HG03378 (cell line): ENCODE data around the gene DUSP16.
"Not testable (repeated sequence)": the region's sequence is repeated elsewhere in the genome, so short reads cannot be mapped to it uniquely, and the experiment has no call there.

ENCODE experiments used
- ATAC-seq: cut with Tn5 transposase; IDR thresholded peaks from one replicate; pipeline ENCODE4 v1.9.1; 2021; ENCODE audit warnings: mild to moderate bottlenecking, moderate library complexity; ENCODE audit not compliant: unreplicated experiment

The DUSP16 gene

GRCh38 chr12:12471982-12472961 lies 90.4 kb downstream of the DUSP16 start:
- ATAC-seq = not testable (repeated sequence)

DNA sequence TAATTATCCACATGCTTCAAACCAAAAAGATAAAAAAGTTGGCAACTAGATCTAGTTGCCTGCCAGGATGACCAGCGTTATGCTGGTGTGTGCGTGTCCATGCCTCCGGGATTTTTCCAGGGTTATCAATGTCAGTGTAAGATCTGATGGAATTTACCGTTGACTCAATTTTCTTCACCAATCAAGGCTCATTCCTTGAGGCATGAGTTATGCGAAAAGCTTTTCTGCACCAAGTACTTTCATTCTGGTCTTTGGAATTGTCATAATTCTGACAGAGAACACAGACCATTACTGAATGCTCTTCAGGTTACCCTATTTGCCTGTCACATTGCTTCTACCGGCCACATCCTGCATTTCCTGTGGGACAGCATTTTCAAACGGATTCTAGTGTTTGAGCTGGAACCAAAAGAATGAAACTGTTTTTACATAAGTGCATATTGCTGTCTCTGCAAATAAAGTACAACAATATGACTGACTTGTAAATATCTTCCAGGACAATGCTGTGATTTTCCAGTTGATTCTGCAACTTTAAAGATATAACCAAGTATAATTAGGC lies 91.8 kb downstream of the DUSP16 start:
- ATAC-seq = no peak

- ATAC-seq = no peak
These were observed 93.3 kb downstream of the DUSP16 start for GRCh38 chr12:12469386-12469785.

DNA sequence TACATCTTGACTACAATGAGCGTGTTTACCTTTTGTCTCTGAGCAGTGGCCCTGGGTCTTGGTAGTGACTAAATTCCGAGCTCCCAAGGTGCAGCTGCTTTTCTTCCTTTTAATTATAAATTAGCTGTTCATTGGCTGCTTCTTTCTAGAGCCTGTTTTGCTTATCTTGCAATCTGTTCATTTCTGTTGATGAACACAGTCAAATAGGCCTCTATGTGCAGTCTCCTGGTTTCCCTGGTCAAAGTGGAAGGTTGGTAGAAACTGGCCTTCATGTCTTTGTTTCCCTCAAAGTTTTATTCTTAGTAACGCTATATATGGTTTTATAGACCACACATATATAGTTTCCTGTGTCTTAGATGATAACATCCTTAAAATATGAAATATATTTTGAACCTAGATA lies 94.1 kb downstream of the DUSP16 start:
- no peak for ATAC-seq

DNA sequence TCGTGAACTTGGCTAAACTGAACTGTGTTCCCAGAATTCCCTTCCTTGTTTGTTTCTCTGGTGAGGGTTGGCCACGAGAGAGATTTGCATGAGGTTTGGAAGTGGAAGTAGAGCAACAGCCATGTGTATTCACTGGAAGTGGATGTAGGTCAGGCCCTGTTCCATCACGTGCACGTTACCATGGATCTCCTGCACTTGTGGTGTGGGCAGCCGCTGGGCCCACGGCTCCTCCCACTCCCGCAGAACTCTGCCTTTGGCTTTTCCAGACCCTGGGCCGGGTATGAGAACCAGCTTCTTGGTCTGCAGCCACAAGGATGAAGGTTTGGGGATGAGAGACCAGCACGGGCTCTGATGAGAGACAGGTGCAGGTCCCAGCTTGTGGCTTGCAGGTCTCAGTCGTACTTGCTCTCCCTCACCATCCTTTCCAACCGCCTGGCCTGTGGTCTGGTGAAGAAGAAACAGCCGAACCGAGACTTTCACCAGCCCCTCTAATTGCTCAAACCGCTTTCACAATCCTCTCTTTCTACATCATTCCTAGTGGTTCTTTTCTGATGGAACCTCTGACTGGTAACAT lies 94.9 kb downstream of the DUSP16 start:
- no peak for ATAC-seq

DNA sequence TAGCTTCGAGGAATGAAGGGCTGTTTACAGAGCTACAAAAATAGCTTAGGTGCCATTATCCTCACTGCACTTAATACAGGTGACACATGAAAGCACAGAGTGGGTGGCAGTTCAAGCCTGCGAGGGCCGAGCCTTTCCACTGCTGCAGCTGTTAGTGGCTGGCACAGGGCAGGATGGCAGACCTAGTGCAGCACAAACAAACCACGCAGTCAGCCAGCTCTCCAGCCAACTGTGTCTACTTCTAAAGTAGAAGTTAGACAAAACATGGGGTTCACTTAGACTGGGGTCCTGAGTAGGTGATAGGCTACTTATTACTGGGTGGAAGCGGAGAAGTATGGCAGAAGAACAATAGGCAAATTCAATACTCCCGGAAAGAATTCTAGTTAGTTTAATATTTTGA lies 95.4 kb downstream of the DUSP16 start:
- no peak for ATAC-seq

DNA sequence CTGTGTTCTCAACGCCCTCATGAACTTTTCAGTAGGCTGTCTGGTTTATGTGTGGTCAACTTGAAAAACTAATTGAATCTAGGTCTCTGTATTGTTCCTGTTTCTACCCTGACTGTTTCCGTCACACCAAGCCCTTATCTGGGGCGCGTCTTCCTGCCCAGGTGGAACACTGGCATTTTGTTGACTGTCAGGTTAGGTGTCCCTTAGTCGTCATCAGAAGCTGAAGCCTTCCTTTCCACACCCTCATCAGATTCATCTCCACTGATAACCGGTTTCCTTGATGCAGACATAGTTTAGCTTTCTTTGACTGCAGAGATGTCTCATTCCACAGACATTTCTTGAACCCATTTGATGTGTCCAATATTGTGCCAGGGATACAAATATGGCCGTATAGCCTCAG lies 96.5 kb downstream of the DUSP16 start:
- no peak for ATAC-seq

DNA sequence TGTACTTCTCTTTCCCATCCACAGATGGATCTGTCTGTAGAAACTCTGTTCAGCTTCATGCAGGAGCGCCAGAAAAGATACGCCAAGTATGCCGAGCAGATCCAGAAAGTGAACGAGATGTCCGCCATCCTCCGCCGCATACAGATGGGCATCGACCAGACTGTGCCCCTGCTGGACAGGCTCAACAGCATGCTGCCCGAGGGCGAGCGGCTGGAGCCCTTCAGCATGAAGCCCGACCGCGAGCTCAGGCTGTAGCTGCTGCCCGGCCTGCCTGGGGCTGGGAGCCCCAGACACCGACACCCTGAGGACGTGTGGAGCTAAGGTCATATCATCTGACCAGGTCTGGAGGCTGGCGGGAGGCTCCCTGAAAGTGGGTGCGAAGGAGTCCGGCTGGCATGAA lies 97.1 kb downstream of the DUSP16 start:
- no peak for ATAC-seq

- ATAC-seq = no peak
These were observed 100.7 kb downstream of the DUSP16 start for GRCh38 chr12:12461923-12462315.

DNA sequence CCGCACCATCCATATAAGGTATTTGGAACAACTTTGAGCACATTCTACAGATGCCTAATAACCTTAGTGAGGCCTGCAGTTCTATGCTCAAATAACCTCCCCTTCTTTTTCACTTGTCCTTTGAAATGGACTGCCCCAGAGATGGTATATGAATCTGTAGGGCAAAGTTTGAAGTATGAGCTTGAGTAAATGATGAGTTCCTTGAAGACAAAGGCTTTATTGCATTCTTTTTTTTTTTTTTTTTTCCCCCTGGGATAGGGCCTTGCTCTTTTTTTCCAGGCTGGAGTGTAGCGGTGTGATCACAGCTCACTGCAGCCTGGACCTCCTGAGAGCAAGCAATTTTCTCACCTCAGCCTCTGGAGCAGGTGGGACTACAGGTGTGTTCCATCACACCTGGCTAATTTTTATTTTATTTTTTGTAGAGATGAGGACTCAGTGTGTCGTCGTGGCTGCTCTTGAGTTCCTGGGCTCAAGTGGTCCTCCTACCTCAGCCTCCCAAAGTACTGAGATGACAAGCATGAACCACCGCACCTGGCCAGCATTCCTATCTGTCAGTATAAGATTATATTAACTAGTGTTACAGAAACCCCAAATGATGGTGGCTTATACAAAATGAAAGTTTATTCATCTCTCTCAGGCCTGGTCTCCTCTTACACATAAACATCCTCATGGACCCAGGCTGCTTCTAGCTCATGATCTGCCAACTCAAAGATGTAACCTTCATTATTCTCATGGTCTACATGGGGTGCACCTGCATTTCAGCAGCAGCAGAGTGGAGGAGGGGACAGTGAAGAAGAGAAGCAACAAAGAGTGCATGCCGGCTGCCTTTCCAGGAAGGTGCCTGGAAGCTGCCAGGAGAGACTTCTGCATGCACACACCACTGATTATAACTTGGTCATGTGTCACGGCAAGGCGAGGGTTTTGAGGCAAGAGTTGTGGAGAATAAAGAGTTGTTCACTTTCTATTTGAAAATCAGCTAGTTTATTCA lies 101.4 kb downstream of the DUSP16 start:
- ATAC-seq = no peak

GRCh38 chr12:12456637-12457036 lies 106.0 kb downstream of the DUSP16 start:
- ATAC-seq = no peak

DNA sequence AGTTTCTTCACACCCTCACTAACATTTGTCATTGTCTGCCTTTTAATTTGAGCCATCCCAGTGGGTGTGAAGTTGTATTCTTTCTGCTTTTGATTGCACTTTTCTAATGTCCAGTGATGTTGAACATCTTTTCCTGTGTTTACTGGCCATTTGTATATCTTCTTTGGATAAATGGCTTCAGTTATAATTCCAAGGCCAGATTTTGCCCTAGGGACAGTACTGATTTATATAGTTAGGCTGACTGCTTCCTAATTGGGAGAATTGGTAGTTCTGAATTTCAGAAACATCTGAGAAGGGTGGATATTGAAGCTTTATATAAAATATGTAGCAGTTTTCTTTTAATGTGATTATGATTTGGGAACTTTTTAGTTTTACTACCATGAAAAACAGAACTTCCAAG lies 108.3 kb downstream of the DUSP16 start:
- no peak for ATAC-seq

DNA sequence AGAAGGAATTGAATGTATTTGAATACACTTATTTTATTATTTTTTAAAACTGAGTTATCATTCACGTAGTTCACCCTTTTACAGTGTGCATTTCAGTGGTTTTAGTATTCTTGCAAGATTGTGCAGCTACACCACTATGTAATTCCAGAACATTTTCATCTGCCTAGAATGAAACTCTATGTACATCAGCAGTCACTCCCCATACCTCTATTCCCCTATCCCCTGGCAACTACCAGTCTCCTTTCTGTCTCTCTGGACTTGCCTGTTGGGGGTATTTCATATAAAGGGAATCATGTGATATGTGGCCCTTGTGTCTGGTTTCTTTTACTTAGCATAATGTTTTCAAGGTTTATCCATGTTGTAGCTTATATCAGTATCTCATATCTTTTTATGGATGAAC lies 109.0 kb downstream of the DUSP16 start:
- no peak for ATAC-seq

GRCh38 chr12:12452326-12452902 lies 110.2 kb downstream of the DUSP16 start:
- no peak for ATAC-seq

- ATAC-seq = no peak
These were observed 111.6 kb downstream of the DUSP16 start for GRCh38 chr12:12451098-12451497.

GRCh38 chr12:12450043-12450471 lies 112.6 kb downstream of the DUSP16 start:
- ATAC-seq = no peak

DNA sequence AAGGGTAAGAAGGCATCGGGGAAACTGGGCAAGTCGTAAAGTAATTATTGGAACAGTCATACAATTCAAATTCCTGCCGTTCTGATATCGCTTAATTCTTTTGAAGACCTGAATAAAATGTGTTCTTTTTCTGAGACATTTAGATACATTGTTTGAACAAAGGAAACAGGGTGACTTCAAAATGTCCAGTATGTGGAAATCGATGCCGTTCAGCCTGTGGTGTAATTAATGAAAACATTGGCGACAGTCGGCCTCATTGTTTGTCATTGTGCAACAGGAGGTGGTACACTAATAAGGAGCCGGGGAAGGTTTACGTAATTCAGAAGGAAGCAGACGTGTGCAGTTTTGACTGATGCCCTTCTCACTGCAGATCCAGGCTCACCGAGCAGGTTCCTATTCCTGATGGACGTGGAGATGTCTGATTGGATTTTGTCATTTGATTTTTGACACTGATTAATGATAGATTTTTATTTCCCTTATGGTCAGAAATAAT lies 113.1 kb downstream of the DUSP16 start:
- ATAC-seq = no peak

DNA sequence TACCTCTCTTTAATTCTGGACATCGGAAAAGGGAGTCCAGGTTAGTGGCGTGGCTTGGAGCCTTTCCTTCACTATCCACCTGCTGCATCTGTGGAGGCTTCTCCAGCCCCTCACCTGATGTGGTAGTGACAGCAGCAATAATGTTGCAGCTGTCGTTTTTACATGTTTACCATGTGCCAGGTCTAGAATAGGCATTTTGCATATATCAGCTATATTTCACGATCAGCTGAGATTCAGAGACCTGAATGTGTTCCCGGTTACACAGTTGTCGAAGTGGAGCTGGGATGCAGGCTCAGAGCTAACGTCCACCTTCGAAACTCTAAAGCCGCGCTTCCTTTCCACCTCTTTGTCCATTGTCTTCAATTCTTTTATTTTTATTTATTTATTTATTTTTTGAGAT lies 114.8 kb downstream of the DUSP16 start:
- no peak for ATAC-seq

- ATAC-seq = no peak
These were observed 115.4 kb downstream of the DUSP16 start for GRCh38 chr12:12447236-12447635.

DNA sequence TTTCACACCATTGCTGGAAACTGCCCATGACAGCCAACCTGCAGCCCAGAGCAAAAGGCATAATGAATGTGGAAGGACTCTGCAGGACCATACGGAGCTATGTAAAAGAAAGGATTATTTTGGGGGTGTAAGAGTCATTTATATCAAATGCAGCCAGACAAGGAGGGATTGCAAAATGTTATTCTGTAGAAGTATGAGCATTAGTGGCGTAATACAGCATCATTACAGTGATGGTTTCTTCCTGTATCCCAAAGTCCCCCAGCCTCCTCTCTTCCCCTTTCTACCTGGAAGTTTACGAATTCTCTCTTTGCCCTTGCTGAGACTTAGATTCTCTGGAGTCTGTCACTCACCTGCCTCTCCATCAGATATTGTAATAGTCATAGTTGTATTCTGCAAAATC lies 115.9 kb downstream of the DUSP16 start:
- no peak for ATAC-seq

- no peak for ATAC-seq
These were observed 116.8 kb downstream of the DUSP16 start for GRCh38 chr12:12445882-12446181.
